ENCODE measurements around the gene UBE2D2. TPM values are rescaled to one million over a fixed set of nuclear protein-coding genes. Genes with fewer than 3 reads are reported as not detected.

Gene UBE2D2
- total RNA-seq, 2 donors from 2014 or later = 176 to 190 TPM

- H3K9me3 Mint-ChIP-seq = no peaks in the 10 kb centered on the region
- ATAC-seq (no peak), DNase-seq (ENCODE audit: low spot score) (no peak)
- H3K4me1 Mint-ChIP-seq (ENCODE audit: low read depth in 2 of 2) = peaks cover 23 to 53% of the 10 kb centered on the region in 2 donors
- no peaks in the 10 kb centered on the region for H3K36me3 Mint-ChIP-seq
- H3K27ac Mint-ChIP-seq = peak overlapping the region in 1 of 2 donors; percentile 88
- H3K27me3 Mint-ChIP-seq = no peaks in the 10 kb centered on the region
- no peak overlapping the region for H3K4me3 Mint-ChIP-seq
Observed at GRCh38 chr5:139676951-139677735, 116.0 kb downstream of the UBE2D2 start.

Other genes with a start within 250 kb of the UBE2D2 start
- gene PAIP2, start 219.5 kb upstream of the UBE2D2 start, total RNA-seq = 10 to 100 TPM; 38.1 to 77.5 TPM
- under 1 TPM; 0.36 to 0.78 TPM for gene SLC23A1, start 178.0 kb upstream of the UBE2D2 start, total RNA-seq
- 10 to 100 TPM; 10.3 to 27.6 TPM for gene MZB1, start 171.4 kb upstream of the UBE2D2 start, total RNA-seq
- 1 to 10 TPM; 3.4 to 6.6 TPM for gene PROB1, start 166.2 kb upstream of the UBE2D2 start, total RNA-seq
- 1 to 10 TPM; 6.4 to 7.2 TPM for gene SPATA24, start 157.2 kb upstream of the UBE2D2 start, total RNA-seq
- gene DNAJC18, start 121.8 kb upstream of the UBE2D2 start, total RNA-seq = 10 to 100 TPM; 11.9 to 12.6 TPM
- gene ECSCR, start 98.6 kb upstream of the UBE2D2 start, total RNA-seq = not detected
- gene SMIM33, start 90.3 kb upstream of the UBE2D2 start, total RNA-seq = not detected
- gene STING1, start 78.6 kb upstream of the UBE2D2 start, total RNA-seq = 100 to 1,000 TPM; 138 to 156 TPM
- 1 to 10 TPM; 4.7 to 9.0 TPM for gene CXXC5, start 87.0 kb downstream of the UBE2D2 start, total RNA-seq
- gene PSD2, start 234.5 kb downstream of the UBE2D2 start, total RNA-seq = not detected

Measured in natural killer cell treated with Interleukin-12 subunit alpha and Interleukin-12 subunit beta and Interleukin-15 and Interleukin-18, amount 100 ng/mL, for 72 hours (primary cell).